GM12864 (cell line): ENCODE results near the gene KIF1A.

ENCODE experiments used
- DNase-seq: peaks from one replicate; pipeline ENCODE4 v3.0.0-alpha.2; 2011; ENCODE audit warnings: low read depth
- H3K4me3 ChIP-seq: 2 replicates; pipeline ENCODE4 v1.5.1; 2011; ENCODE audit warnings: mild to moderate bottlenecking, low read depth, low read length, control low read depth
- TF ChIP-seq, protein P1 (sequence below): IDR thresholded peaks from 2 replicates; pipeline ENCODE4 v1.5.1; 2011; ENCODE audit warnings: low read depth, mild to moderate bottlenecking, moderate library complexity, low read length, control low read depth, inconsistent platforms; ENCODE audit errors: missing control alignments

KIF1A gene

DNA sequence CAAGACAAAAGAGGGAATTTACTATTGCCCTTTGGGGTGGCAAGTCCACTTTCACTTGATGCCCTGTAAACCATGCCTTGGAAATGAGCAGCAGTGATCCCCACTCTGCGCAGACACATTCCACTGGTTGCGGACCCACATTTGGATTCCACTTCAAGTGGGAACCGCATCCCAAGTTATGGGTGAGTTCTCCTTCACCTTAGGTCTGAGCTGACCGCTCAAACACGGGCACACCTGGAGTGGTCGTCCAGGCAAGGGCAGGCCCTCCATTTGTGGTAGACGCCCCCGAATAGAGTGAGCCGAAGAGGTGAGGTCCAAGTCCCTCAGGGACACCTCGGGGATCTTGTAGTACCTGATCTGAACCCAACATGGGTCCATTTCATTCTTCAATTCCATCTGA, 38.9 kb upstream of the KIF1A start:
- TF ChIP-seq, protein P1, sequence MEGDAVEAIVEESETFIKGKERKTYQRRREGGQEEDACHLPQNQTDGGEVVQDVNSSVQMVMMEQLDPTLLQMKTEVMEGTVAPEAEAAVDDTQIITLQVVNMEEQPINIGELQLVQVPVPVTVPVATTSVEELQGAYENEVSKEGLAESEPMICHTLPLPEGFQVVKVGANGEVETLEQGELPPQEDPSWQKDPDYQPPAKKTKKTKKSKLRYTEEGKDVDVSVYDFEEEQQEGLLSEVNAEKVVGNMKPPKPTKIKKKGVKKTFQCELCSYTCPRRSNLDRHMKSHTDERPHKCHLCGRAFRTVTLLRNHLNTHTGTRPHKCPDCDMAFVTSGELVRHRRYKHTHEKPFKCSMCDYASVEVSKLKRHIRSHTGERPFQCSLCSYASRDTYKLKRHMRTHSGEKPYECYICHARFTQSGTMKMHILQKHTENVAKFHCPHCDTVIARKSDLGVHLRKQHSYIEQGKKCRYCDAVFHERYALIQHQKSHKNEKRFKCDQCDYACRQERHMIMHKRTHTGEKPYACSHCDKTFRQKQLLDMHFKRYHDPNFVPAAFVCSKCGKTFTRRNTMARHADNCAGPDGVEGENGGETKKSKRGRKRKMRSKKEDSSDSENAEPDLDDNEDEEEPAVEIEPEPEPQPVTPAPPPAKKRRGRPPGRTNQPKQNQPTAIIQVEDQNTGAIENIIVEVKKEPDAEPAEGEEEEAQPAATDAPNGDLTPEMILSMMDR = no peak
- H3K4me3 ChIP-seq = no peak overlapping the region
- DNase-seq = no peak

DNA sequence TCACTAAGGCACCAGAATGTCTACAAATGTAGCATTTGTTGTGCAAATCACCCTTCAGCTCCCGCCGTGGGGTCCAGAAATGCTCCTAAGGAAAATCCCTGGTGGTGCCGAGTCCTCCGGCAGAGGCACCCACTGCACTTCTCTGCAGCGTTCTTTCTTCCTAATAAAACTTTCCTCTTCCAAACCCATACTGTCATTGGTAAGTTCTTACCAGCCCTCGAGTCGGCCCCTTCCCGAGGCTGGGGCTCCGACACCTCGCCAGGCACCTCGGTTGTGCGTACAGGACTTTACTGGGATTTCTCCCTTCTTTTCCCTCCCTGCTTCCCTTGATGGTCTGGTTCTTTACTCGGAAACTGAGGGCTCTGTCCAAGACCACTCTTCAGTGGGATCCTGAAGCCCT, 38.3 kb upstream of the KIF1A start:
- H3K4me3 ChIP-seq = no peak overlapping the region

DNA sequence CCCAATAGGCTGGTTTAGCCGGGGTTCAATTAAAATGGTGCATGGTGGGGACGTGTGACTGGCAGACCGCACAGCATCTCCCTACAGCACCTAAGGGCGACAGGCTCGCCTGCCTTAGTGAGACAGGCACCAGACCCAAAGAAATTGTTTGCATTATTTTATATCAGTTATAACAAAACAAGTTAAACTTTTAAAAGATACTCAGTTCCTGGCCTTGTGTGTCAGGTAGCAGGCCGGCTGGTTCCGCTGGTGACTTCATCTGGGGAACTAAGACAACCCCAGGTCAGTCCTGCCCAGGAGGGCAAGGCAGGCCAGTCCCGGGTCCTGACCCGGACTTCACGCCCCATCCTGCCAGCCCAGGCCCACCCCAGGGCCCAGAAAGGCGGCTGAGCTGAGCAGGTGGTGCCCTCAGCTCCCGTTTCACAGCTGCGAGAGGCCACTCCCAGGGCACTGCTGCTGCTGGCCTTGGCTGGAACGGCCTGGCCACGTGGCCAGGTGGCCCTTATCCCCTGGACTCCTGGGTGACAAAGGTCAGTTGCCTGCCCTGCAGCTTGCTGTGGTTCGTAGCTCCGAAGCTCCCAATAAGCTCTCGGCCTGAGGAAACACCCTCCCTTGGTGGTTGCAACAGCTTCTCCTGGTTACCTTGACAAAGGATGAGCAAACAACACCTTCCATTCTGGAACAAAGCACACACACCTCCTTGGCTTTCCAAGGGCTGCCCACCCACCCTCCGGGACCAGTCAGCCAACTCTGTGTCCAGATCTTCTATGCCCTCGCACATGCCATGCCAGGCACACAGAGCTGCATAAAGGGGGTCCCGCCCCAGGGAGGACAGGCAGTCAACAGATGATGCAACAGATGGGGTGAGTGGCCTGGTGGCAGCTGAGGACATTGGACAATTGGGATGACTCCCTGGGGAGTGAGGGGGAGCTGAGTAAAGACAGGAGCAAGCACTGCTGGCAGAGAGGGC, 37.3 kb upstream of the KIF1A start:
- no peak overlapping the region for H3K4me3 ChIP-seq
- TF ChIP-seq, protein P1 = no peak
- no peak for DNase-seq

More for the DNA sequence above, 38.3 kb upstream of the KIF1A start:
- DNase-seq = no peak
- TF ChIP-seq, protein P1 = no peak

DNA sequence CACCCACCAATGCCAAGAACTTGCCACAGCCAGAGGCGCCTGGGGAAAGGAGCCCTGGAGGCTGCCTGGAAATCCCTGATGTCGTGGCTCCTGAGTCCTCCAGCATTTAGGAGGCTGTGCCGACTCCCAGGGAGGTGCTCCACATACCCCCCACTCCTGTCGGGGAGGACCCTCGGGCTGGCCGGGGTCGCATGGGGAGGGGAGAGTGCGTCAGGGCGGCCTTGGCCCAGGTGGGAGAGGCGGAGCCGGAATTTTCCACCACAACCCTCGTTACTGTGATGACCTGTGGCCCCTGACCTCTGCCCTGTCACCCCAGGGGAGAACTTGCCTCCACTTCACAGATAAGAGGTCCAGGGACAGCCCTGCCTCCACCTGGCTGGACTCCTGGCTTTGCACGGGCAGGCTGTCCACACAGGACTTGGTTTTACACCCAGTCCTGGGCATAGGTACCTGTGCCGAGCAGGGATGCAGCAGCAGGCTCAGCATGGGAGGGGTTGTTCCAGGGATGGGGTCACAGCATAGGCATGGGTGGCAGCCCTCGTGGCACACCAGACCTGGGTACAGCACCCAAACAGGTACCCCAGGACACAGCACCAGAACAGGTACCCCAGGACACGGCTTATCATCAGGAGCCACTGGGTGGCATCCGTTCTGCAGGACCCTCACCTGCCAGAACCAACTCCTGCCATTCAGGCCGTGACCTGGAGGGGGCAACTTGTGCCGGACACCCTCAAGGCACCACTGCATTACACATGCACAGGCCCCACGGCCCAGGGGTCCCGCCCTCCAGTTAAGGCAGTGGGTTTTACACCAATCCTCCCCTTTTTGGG, 36.3 kb upstream of the KIF1A start:
- no peak for DNase-seq
- no peak overlapping the region for H3K4me3 ChIP-seq
- TF ChIP-seq, protein P1 = peak; percentile 46

DNA sequence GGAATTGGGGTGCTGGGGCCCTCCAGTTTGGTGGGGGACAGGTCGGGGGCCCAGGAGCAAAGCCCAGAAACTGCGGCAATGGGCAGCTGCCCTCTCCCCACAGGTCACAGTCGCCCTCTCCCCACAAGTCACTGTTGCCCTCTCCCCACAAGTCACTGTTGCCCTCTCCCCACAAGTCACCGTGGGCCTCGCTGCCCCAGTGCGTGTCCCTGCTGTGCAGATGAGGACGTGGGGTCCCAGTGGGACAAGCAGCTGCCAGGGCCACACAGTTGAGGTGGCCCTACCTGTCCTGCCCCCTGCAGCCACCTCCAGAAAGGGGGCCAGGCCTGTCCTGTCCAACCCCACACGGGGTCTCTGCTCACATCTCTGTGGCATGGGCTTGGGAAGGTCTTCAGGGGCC, 35.7 kb upstream of the KIF1A start:
- TF ChIP-seq, protein P1 = no peak
- no peak overlapping the region for H3K4me3 ChIP-seq
- DNase-seq = no peak

DNA sequence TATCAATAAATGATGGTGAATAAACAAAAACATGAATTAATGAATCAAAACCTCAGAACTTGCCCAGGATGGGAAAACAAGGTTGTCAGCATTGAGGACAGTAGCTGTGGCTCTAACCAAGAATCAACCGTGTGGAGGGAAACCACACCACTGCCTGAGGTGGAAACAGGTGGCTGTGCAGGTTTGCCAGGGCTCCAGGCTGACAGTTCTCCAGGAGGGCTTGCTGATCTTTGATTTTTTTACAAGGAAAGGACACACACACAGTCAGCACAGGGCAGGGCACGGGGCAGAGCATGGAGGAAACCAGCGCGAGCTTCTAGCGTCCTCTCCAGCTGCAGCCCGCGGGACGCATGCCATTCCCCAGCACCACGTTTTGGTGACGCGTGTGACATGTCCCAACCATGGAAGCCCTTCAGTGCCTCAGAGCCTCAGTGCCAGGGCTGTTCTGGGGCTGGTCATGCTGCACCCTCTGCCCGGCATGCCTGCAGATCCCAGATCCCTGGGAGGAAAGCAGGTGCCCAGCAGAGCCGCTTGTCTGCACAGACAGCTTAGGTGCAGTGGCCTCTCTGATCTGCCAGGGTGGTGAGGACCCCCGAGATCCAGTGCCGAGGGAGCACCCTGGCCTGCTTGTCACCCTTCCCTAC, 32.8 kb upstream of the KIF1A start:
- DNase-seq = no peak
- no peak overlapping the region for H3K4me3 ChIP-seq
- TF ChIP-seq, protein P1 = no peak
